HepG2 (cell line): ENCODE data around the gene EGFLAM. TPM values are rescaled to one million over a fixed set of nuclear protein-coding genes. Genes with fewer than 3 reads are reported as not detected.
A peak's percentile ranks its signal among the peaks of the same experiment; 100 is the strongest.

Experiments
- ARID5B ChIP-seq: IDR thresholded peaks from 2 replicates; pipeline ENCODE4 v1.4.0; 2020; ENCODE audit warnings: mild to moderate bottlenecking, missing genetic modification reagents
- CHD4 ChIP-seq: fragments of 200-600 bp; sonication (generic); IDR thresholded peaks from 2 replicates; pipeline ENCODE4 v1.7.0; 2017; ENCODE audit warnings: mild to moderate bottlenecking, low read length, borderline replicate concordance
- DNMT3B ChIP-seq: conservative IDR thresholded peaks from 2 replicates; pipeline ENCODE4 v1.6.1; 2016; ENCODE audit warnings: missing biosample characterization, control low read depth
- FOXO1 ChIP-seq: sonication (generic); formaldehyde crosslinking; IDR thresholded peaks from 2 replicates; pipeline ENCODE4 v1.4.0; 2020; ENCODE audit warnings: missing genetic modification reagents
- HMG20A ChIP-seq: IDR thresholded peaks from 2 replicates; pipeline ENCODE4 v1.6.1; 2016; ENCODE audit warnings: borderline replicate concordance
- IRF2 ChIP-seq: IDR thresholded peaks from 2 replicates; pipeline ENCODE4 v1.6.1; 2018; ENCODE audit warnings: missing genetic modification reagents, missing compliant biosample characterization
- KDM4B ChIP-seq: sonication (generic); formaldehyde crosslinking; IDR thresholded peaks from 2 replicates; pipeline ENCODE4 v1.4.0; 2020; ENCODE audit warnings: missing genetic modification reagents
- MIER3 ChIP-seq: IDR thresholded peaks from 2 replicates; pipeline ENCODE4 v1.6.1; 2016; ENCODE audit warnings: missing compliant biosample characterization, borderline replicate concordance
- POLR2AphosphoS2 ChIP-seq: IDR thresholded peaks from 2 replicates; pipeline ENCODE4 v1.6.1; 2011; ENCODE audit warnings: low read depth, low read length, improper control_type of control experiment
- SALL1 ChIP-seq: sonication (generic); formaldehyde crosslinking; IDR thresholded peaks from 2 replicates; pipeline ENCODE4 v1.8.0; 2022; ENCODE audit warnings: mild to moderate bottlenecking, missing genetic modification reagents
- SCMH1 ChIP-seq: sonication (generic); formaldehyde crosslinking; IDR thresholded peaks from 2 replicates; pipeline ENCODE4 v1.9.0; 2021; ENCODE audit warnings: missing genetic modification reagents, mild to moderate bottlenecking, borderline replicate concordance
- SMAD3 ChIP-seq: sonication (generic); formaldehyde crosslinking; IDR thresholded peaks from 2 replicates; pipeline ENCODE4 v1.4.0; 2020; ENCODE audit warnings: missing genetic modification reagents
- SRF ChIP-seq: IDR thresholded peaks from 2 replicates; pipeline ENCODE4 v1.6.1; 2011; ENCODE audit warnings: mild to moderate bottlenecking, low read depth, low read length, moderate library complexity
- TARDBP ChIP-seq: sonication (generic); formaldehyde crosslinking; IDR thresholded peaks from 2 replicates; pipeline ENCODE4 v1.8.0; 2022; ENCODE audit warnings: mild to moderate bottlenecking, missing genetic modification reagents
- THAP11 ChIP-seq: IDR thresholded peaks from 2 replicates; pipeline ENCODE4 v1.6.1; 2016; ENCODE audit warnings: missing biosample characterization, missing genetic modification reagents
- THAP8 ChIP-seq: sonication (generic); formaldehyde crosslinking; IDR thresholded peaks from 2 replicates; pipeline ENCODE4 v1.5.1; 2020; ENCODE audit warnings: missing genetic modification reagents, mild to moderate bottlenecking, borderline replicate concordance
- YY1 ChIP-seq: IDR thresholded peaks from 2 replicates; pipeline ENCODE4 v1.6.1; 2011; ENCODE audit warnings: low read length, low read depth, moderate library complexity, mild to moderate bottlenecking; ENCODE audit not compliant: insufficient read depth, insufficient replicate concordance
- ZNF362 ChIP-seq: sonication (generic); formaldehyde crosslinking; IDR thresholded peaks from 2 replicates; pipeline ENCODE4 v1.4.0; 2020; ENCODE audit warnings: missing genetic modification reagents, mild to moderate bottlenecking, borderline replicate concordance
- ZNF552 ChIP-seq: sonication (generic); formaldehyde crosslinking; IDR thresholded peaks from 2 replicates; pipeline ENCODE4 v1.9.0; 2022; ENCODE audit warnings: missing genetic modification reagents, mild to moderate bottlenecking, borderline replicate concordance
- ZNF580 ChIP-seq: IDR thresholded peaks from 2 replicates; pipeline ENCODE4 v1.6.1; 2016; ENCODE audit warnings: low read depth, borderline replicate concordance
- ZNF691 ChIP-seq: sonication (generic); formaldehyde crosslinking; IDR thresholded peaks from 2 replicates; pipeline ENCODE4 v1.4.0; 2020; ENCODE audit warnings: missing genetic modification reagents, low read depth, mild to moderate bottlenecking, borderline replicate concordance
- ZNF772 ChIP-seq: sonication (generic); formaldehyde crosslinking; IDR thresholded peaks from 2 replicates; pipeline ENCODE4 v1.5.0; 2020; ENCODE audit warnings: mild to moderate bottlenecking, missing genetic modification reagents
- ZNF883 ChIP-seq: sonication (generic); formaldehyde crosslinking; IDR thresholded peaks from 2 replicates; pipeline ENCODE4 v1.5.1; 2020; ENCODE audit warnings: mild to moderate bottlenecking, missing genetic modification reagents; ENCODE audit errors: not compliant biosample characterization
- polyA plus RNA-seq, 8 experiments: library from polyadenylated mRNA; depleted of rRNA in 3 of 8; stranded (reverse) in 7 of 8; unstranded in 1 of 8; fragments of >200 nt; fragmentation: Illumina TruSeq in 4 of 8; extraction: Trizol in 4 of 8; gene quantifications; 2 replicates each; pipeline versions ENCODE4 v1.2.1 to v1.2.3, GENCODE V29; 2011 to 2016; ENCODE audit warnings: low read depth in 4 of 8, missing spikeins in 1 of 8, mixed read lengths in 1 of 8; ENCODE audit not compliant: insufficient read depth in 1 of 8
- total RNA-seq, 5 experiments: library from RNA; depleted of rRNA; stranded (reverse); fragments of >200 nt; fragmentation: Illumina TruSeq; extraction: Trizol; gene quantifications; 2 replicates each; pipeline ENCODE4 v1.2.3, GENCODE V29; 2016; ENCODE audit warnings: low read depth in 1 of 5

The EGFLAM gene
- total and polyA plus RNA-seq, 2 of the 13 experiments (the other 11 are each of a cell fraction or from before 2014, with no cell fraction given), result not detected

- TF ChIP-seq SRF (no peak), YY1 (peak; percentile 18), SCMH1 (CRISPR knock-in tag) (no peak), ZNF772 (CRISPR knock-in tag) (0 out of 2 replicates have a peak, but pooled peaks have one; percentile 45), ZNF580 (CRISPR knock-in tag) (peak; percentile 53; the same call in 1 of the 2 replicates), KDM4B (CRISPR knock-in tag) (peak; percentile 47; the same call in 1 of the 2 replicates), MIER3 (CRISPR knock-in tag) (peak; percentile 47; the same call in 1 of the 2 replicates), ARID5B (CRISPR knock-in tag) (peak; percentile 57), ZNF883 (CRISPR knock-in tag) (no peak), ZNF362 (CRISPR knock-in tag) (no peak), SMAD3 (CRISPR knock-in tag) (peak; percentile 36; the same call in 1 of the 2 replicates), HMG20A (CRISPR knock-in tag) (no peak), FOXO1 (CRISPR knock-in tag) (peak; percentile 42; the same call in 1 of the 2 replicates), IRF2 (CRISPR knock-in tag) (0 out of 2 replicates have a peak, but pooled peaks have one; percentile 50), ZNF691 (CRISPR knock-in tag) (peak; percentile 26; the same call in 1 of the 2 replicates), TARDBP (CRISPR knock-in tag) (peak; percentile 69; the same call in 1 of the 2 replicates), ZNF552 (no peak), DNMT3B (no peak), THAP8 (CRISPR knock-in tag) (no peak), POLR2AphosphoS2 (no peak), CHD4 (no peak), THAP11 (CRISPR knock-in tag) (peak; percentile 33; the same call in 1 of the 2 replicates), SALL1 (peak; percentile 57; the same call in 1 of the 2 replicates)
Observed at GRCh38 chr5:38441453-38442246, 183.3 kb downstream of the EGFLAM start (continued).
